IPS-18c (cell line): ENCODE data around the gene GLB1L2.

Experiments used
- H3K4me3 ChIP-seq: 2 replicates; pipeline ENCODE4 v1.7.0; 2013; ENCODE audit warnings: low read depth, mild to moderate bottlenecking, low read length, moderate library complexity; ENCODE audit not compliant: insufficient read depth
- H3K9me3 ChIP-seq: one replicate; pipeline ENCODE4 v1.6.1; 2013; ENCODE audit warnings: mild to moderate bottlenecking, low read length, moderate library complexity; ENCODE audit not compliant: control insufficient read depth, insufficient read depth

Gene GLB1L2

GRCh38 chr11:134414766-134415765 lies 83.3 kb downstream of the GLB1L2 start:
- Histone ChIP-seq H3K4me3 (peak overlapping the region; percentile 15; the same call in 1 of the 2 replicates), H3K9me3 (peaks cover 3% of the 10 kb centered on the region)

GRCh38 chr11:134416726-134417125 lies 84.9 kb downstream of the GLB1L2 start:
- Histone ChIP-seq H3K4me3 (no peak overlapping the region), H3K9me3 (no peaks in the 10 kb centered on the region)

DNA sequence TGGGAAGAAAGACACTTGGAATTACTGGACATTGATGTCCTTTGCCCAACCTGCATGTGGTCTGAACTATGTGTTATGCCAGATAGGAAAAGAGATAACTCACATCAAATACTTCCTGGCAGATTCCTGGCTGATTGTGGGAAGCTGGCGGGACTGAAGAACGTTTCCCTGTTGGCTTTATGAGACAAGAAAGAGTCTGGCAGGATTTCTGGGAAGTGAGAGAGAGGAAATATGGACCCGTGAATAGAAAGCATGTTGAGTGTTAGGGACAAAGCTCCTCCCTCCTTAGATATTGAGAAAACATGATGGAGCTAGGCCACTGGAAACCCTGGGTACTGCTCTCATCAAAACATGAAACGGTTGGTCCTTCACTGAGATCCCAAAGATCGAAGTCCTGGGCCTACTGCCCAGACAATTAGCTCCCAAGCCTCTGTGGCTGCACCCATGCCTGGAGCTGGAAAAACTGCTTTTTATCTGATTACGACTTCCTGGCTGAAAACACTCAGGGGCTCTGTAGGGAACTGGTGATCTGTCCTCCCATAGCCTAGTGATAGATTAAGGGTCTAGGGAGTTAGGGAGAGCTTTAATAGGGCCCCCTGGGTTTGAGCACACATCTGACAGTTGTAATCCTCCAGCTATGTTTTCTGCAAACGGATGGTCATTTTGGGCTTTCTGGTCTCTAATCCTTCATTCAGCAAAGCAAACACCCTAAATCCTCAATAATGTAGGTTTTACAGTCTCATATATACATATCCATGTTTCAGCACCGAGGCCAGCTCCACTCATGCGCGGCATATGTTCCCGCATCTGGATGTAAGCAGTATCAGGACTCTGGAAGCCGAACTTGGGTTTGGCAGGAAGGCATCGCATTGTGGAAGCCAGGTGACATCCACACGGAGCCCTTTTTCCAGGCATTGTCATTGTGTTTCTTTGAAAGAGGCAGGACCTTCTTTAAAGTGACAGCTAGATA lies 86.4 kb downstream of the GLB1L2 start:
- no peaks in the 10 kb centered on the region for H3K9me3 ChIP-seq
- no peak overlapping the region for H3K4me3 ChIP-seq

GRCh38 chr11:134423106-134423505 lies 91.3 kb downstream of the GLB1L2 start:
- no peak overlapping the region for H3K4me3 ChIP-seq
- H3K9me3 ChIP-seq: no peaks in the 10 kb centered on the region

GRCh38 chr11:134425413-134425812 lies 93.6 kb downstream of the GLB1L2 start:
- H3K9me3 ChIP-seq: no peaks in the 10 kb centered on the region
- no peak overlapping the region for H3K4me3 ChIP-seq
